Superior temporal gyrus (tissue), 1 donor: ENCODE data around the gene PROSER3.

Experiments used
- DNase-seq: peaks from one replicate; pipeline ENCODE4 v3.0.0-alpha.2; 2016; ENCODE audit errors: extremely low spot score

Gene PROSER3

DNA sequence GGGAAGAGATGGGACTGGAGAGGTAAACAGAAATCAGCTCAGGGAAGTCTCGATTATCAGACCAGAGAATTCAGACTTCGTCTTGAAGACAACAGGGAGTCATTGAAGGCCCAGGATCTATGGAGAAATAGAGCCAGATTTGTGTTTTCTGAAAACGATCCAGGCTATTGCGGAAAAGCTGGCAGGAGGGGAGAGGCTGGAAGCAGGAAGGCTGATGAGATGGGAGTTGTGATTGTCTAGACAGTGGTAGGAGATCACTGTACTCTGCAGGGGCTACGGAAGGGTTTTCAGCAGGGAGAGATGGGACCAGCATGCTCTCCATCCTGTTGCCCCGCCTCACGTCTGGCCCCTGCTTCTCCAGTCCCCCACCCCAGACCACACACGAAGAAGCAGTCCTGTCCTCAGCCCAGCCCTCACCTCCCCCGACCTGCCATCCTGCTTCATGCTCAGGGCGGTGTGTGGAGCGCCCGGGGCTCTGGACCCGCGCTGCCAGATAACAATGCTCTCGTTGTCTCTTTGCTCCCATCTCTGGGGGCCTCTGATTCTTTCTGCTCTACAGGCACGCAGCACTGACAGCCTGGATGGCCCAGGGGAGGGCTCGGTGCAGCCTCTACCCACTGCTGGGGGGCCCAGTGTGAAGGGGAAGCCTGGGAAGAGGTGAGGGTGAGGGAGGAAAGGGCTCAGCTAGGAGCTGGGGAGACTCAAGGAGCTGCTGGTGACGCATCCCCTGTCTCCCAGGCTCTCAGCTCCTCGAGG, 19.3 kb downstream of the PROSER3 start:
- DNase-seq: peak; percentile 60

DNA sequence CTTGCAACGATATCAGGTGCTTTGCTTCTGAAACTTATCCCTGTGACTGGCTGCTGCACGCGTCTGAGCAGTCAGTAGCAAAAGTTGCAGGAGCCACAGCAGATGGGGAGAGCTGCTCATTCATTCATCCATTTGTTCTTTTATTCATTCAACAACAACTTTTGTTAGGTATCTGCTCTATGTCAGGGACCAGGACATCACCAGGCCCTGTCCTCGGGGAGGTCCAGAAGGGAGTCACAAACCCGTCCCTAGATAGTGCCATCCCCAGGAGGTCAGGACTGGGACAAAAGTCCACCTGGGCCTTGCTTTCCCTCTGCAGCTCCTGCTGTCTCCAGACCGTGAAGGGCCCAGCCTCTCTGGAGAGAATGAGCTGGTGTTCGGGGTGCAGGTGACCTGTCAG, 20.0 kb downstream of the PROSER3 start:
- no peak for DNase-seq

DNA sequence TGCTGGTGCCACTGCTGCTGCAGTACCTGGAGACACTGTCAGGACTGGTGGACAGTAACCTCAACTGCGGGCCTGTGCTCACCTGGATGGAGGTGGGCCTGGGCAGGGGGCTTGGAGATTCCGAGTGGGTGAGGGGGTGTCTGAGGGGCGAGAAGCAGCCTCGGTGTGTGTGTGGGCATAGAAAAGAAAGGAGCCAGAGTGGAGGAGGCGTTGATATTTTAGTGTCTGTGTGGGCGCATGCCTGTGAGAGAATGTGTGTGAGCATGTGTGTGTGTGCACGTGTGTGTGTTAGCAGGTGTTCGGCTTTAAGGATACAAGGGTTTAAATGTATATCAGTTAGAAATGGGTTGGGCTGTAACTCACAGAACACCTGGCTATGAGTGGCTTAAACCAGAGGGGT, 21.1 kb downstream of the PROSER3 start:
- DNase-seq: no peak

- no peak for DNase-seq
Observed at GRCh38 chr19:35780058-35780457, 22.1 kb downstream of the PROSER3 start.

- DNase-seq: no peak
Observed at GRCh38 chr19:35780717-35781116, 22.7 kb downstream of the PROSER3 start.

DNA sequence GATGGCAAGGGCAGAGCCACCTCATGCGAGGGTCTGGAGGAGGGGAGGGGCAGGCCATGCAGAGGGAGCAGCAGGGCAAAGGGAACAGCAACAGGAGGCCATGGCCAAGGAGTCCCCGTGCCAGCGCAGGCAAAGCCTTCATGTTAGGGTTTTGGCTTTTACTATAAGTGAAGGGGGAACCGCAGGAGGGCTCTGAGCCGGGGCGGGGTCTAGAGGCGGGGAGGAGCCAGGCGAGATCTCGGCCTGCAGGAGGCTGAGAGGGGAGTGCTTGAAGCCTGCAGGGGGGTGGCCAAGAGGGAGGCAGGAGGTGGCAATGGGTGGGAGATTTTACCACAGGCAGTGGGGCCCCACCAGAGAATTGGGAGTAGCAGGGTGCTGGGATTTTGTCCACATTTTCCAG, 23.7 kb downstream of the PROSER3 start:
- no peak for DNase-seq

- no peak for DNase-seq
Observed at GRCh38 chr19:35782589-35782988, 24.6 kb downstream of the PROSER3 start.

GRCh38 chr19:35783469-35784434, 25.8 kb downstream of the PROSER3 start:
- DNase-seq: no peak

GRCh38 chr19:35784503-35785338, 26.7 kb downstream of the PROSER3 start:
- no peak for DNase-seq

DNA sequence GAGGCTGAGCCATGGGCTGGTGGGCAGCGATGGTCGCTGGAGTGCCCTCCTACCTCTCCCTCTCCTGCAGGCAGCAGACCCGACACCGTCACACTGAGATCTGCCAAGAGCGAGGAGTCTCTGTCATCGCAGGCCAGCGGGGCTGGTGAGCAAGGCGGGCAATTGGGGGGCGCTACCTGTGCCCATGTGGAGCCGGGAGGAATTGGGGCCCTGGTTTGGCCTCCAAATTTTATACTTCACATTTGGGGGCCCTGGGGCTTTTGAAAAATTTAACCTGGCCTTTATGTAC, 27.3 kb downstream of the PROSER3 start:
- no peak for DNase-seq

- DNase-seq: no peak
Observed at GRCh38 chr19:35786299-35787160, 28.6 kb downstream of the PROSER3 start.

GRCh38 chr19:35787227-35787799, 29.3 kb downstream of the PROSER3 start:
- no peak for DNase-seq

DNA sequence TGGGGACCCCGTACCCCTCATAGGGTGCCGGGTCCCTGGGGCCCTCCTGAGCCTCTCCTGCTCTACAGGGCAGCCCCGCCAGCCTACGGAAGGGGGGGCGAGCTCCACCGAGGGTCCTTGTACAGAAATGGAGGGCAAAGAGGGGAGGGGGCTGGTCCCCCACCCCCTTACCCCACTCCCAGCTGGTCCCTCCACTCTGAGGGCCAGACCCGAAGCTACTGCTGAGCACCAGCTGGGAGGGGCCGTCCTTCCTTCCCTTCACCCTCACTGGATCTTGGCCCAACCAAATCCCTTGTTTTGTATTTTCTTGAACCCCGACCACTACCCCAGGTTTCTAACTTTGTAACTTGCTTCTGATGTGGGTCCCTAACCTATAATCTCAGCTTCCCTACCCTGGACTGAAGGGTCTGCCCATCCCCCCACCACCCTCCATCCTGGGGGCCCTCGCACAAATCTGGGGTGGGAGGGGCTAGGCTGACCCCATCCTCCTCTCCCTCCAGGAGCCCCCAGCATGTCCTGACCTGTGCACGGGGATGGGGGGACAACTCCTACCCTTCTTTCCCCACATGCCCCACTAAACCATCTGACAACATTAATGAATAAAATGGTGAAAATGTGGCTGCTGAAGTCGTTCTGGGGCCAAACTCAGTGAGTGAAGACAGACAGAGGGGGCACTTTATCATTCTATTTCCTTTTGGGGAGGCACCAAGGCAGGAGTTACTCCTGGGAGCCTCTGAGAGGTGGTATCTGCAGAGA, 30.4 kb downstream of the PROSER3 start:
- no peak for DNase-seq

DNA sequence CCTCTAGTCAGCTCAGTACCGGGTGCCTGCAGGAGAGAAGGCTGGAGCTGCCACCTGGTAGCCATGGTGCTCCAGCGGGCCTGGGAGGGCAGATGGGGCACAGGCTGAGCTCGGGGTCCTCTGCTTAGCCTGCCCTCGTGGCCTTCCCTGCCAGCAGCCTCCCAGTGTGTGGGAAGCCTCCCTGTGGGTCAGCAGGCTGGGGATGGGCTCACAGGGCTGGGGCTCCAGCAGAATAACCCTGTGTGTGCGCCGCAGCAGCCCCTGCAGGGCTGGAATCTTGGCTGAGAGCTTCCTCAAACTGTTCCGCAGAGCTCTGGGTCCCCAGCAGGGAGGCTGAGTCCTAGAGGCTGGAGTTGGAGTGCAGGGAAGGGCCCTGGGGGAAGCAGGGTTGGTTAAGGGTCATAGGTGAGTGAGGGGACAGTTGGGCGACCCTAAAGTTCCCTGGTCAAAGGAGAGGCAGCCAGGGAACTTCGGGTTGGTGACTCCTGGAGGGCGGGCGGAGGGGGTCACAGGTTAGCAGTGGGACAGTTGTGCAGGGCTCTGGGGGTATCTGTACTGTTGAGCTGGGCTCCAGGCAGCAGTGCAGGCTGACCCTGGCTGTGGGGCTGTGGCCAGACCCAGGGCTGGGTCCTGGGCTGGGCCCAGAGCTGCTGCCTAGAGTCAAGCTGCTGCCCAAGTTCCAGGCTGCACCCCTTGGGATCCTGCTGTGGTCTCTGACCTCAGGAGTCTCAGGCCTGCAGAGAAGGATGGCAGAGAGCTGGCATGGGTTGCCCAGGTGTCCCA, 31.4 kb downstream of the PROSER3 start:
- no peak for DNase-seq

GRCh38 chr19:35789978-35790944, 32.3 kb downstream of the PROSER3 start:
- DNase-seq: no peak

GRCh38 chr19:35790981-35791813, 33.2 kb downstream of the PROSER3 start:
- no peak for DNase-seq

GRCh38 chr19:35791814-35792279, 33.9 kb downstream of the PROSER3 start:
- DNase-seq: no peak
